Spleen (tissue), 7 donors: ENCODE results near the gene EPHB2.

Source experiments
- POLR2A ChIP-seq, 3 donors: fragments of 450-650 bp; IDR thresholded peaks; one replicate each; pipeline ENCODE4 v1.5.1; 2017; ENCODE audit warnings: antibody characterized with exemption in 3 of 3, mild to moderate bottlenecking in 1 of 3
- TF ChIP-seq, protein P1 (sequence below), 11 experiments: fragments of 200-600 bp in 7 of 11; fragments of 450-650 bp in 4 of 11; sonication (generic) in 4 of 11; IDR thresholded peaks in 8 of 11; conservative IDR thresholded peaks in 3 of 11; 1 replicate in 7 of 11; 2 replicates in 4 of 11; pipeline versions ENCODE4 v1.4.0 to v1.8.0; 2016 to 2021; ENCODE audit warnings: antibody characterized with exemption in 11 of 11, inconsistent platforms in 4 of 11, mild to moderate bottlenecking in 1 of 11
- donor health status: DM: no; HTN: no; CAD: no; lungs with moderate emphysema.
- donor health status: DM: no; HTN: no; CAD: no.
- donor health status: DM: no; HTN: no; CAD: no.

DNA sequence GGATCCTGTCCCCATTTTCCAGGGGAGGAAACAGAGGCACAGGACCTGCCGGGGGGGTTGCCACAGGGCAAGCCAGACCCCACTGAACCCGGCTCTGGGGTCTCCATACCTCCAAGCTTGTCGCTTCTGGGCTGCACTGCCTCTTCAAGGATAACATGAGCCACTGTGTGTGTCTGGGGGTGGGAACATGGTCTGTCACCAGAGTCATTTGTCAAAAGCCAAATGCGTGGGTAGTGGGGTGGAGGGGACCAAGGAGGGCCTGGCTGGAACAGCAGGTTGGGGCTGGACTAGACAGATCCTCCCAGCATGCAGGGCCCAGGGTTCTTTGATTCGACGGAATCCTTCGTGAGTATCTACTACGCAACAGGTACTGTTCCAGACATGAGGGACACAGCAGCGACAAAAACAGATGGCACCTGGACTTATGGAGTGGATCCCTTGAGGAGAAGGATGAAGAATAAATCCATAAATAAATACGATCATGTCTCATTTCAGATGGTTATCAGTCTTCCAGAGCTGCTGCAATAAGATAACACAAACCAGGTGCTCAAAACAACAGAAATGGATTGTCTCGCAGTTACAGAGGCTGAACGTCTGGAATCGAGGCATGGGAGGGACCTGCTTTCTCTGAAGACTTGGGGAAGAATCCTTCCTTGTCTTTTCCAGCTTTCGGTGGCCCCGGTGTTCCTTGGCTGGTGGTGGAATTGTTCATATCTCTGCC, 28.9 kb upstream of the EPHB2 start:
- TF ChIP-seq, protein P1, sequence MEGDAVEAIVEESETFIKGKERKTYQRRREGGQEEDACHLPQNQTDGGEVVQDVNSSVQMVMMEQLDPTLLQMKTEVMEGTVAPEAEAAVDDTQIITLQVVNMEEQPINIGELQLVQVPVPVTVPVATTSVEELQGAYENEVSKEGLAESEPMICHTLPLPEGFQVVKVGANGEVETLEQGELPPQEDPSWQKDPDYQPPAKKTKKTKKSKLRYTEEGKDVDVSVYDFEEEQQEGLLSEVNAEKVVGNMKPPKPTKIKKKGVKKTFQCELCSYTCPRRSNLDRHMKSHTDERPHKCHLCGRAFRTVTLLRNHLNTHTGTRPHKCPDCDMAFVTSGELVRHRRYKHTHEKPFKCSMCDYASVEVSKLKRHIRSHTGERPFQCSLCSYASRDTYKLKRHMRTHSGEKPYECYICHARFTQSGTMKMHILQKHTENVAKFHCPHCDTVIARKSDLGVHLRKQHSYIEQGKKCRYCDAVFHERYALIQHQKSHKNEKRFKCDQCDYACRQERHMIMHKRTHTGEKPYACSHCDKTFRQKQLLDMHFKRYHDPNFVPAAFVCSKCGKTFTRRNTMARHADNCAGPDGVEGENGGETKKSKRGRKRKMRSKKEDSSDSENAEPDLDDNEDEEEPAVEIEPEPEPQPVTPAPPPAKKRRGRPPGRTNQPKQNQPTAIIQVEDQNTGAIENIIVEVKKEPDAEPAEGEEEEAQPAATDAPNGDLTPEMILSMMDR (IDR thresholded peaks at IDR 0.05 in 8 of 11, conservative IDR thresholded peaks at IDR 0.05 in 3 of 11) = no peak
- no peak for TF ChIP-seq POLR2A (IDR thresholded peaks at IDR 0.05)
